LNCaP clone FGC (cell line): ENCODE data around the gene BAAT.

Experiments used
- DNase-seq: peaks from one replicate; pipeline ENCODE4 v3.0.0-alpha.2; 2011; ENCODE audit warnings: low read depth
- H3K4me3 ChIP-seq: 2 replicates; pipeline ENCODE4 v1.5.1; 2011; ENCODE audit warnings: mild to moderate bottlenecking, low read depth, low read length, control low read depth
- TF ChIP-seq, protein P1 (sequence below): IDR thresholded peaks from 2 replicates; pipeline ENCODE4 v1.5.1; 2012; ENCODE audit warnings: mild to moderate bottlenecking; ENCODE audit not compliant: control insufficient read depth, insufficient read depth; ENCODE audit errors: extremely low read depth

The BAAT gene

DNA sequence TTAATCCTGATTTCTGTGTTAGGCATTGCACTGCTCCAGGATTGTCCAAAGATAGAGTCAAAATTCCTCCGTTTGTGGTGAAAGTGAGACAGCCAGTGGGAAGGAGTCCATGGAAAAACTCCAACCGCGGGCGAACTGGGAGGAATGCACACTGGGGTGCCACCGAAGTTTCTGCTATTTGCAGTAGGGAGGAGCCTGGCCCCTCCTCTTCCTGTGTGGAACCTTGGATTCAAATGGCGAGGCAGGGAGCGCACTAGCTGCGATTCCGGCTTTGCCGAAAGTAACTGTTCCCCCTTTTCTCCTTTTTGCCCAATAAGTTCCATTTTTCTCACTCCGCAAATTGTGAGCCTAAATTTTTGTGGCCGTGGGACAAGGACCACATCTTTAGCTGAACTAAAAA, 9.3 kb downstream of the BAAT start:
- DNase-seq: no peak
- no peak overlapping the region for H3K4me3 ChIP-seq
- TF ChIP-seq, protein P1, sequence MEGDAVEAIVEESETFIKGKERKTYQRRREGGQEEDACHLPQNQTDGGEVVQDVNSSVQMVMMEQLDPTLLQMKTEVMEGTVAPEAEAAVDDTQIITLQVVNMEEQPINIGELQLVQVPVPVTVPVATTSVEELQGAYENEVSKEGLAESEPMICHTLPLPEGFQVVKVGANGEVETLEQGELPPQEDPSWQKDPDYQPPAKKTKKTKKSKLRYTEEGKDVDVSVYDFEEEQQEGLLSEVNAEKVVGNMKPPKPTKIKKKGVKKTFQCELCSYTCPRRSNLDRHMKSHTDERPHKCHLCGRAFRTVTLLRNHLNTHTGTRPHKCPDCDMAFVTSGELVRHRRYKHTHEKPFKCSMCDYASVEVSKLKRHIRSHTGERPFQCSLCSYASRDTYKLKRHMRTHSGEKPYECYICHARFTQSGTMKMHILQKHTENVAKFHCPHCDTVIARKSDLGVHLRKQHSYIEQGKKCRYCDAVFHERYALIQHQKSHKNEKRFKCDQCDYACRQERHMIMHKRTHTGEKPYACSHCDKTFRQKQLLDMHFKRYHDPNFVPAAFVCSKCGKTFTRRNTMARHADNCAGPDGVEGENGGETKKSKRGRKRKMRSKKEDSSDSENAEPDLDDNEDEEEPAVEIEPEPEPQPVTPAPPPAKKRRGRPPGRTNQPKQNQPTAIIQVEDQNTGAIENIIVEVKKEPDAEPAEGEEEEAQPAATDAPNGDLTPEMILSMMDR: no peak

DNA sequence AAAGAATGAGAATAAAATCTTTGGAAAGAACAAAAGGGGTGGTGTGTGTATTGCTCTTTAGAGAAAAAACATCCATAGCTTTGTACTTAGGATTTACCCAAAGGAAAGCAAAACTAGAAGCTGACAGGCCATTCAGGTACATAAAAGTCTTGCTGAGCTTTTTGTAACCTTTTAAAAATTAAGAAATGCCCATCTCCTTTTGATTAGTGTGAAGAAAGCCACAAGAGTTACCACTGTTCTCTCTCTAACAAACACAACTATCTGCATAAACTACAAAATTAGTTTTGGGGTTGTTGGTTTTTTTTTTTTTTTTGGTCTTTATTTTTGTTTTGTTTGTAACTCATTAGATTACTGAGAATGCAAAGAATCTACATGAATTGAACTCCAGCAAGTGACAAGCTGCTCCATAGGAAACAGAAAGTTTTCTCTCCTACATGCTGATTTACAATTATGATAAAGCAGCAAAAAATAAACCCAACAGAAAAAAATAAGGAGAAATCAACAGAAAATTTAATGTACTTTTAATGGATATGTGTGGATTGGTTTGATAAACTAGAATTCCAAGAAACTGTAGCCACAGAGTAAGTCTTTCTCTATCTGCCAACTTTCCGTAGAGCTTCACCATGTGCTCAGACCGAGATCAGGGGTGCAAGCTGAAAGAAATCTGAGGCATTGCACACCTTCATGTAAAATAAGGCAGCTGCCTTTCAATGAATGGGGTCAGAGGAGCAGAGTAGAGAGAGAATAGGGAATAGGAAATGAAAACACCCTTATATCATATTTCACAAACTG, 12.3 kb downstream of the BAAT start:
- no peak overlapping the region for H3K4me3 ChIP-seq
- TF ChIP-seq, protein P1: no peak
- DNase-seq: no peak

DNA sequence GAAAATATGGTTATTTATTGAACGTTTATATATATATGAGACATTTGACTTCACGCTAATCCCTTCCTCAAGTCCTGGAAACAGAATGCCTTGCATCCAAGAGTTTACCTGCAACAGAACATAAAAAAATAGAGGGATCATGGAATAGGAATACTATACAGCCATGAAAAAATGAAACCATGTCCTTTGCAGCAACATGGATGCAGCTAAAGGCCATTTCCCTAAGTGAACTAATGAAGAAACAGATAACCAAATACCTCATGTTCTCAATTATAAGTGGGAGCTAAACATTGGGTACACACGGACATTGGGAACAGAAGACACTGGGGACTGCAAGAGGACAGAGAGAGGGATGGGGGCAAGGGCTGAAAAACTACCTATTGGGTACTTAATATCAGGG, 13.0 kb downstream of the BAAT start:
- H3K4me3 ChIP-seq: no peak overlapping the region
- DNase-seq: no peak
- TF ChIP-seq, protein P1: no peak

DNA sequence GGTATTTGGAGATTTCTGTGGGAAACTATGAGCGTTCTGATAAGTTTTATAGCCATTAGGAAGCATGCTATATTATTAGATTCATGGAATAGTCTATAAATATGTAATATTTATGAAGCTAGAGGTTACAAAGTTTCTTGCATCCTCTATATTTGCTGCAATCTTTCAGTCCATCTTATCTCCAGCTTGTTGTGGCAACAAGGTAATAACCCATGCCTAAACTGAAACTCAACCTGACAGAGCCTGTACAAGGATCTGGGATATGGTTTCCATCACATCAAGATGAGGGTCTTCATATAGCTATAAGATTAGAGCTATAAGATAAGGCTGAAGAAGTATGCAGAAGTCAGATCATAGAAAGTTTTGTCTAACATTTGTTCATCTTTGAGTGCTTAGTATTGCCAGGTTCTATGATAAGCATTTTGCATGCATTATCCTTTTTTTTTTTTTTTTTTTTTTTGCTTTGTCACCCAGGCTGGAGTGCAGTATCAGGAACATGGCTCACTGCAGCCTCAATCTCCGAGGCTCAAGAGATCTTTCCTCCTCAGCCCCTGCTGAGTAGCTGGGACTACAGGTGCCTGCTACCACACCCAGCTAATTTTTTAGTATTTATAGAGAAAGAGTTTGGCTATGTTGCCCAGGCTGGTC, 14.8 kb downstream of the BAAT start:
- DNase-seq: no peak
- TF ChIP-seq, protein P1: no peak
- H3K4me3 ChIP-seq: no peak overlapping the region

DNA sequence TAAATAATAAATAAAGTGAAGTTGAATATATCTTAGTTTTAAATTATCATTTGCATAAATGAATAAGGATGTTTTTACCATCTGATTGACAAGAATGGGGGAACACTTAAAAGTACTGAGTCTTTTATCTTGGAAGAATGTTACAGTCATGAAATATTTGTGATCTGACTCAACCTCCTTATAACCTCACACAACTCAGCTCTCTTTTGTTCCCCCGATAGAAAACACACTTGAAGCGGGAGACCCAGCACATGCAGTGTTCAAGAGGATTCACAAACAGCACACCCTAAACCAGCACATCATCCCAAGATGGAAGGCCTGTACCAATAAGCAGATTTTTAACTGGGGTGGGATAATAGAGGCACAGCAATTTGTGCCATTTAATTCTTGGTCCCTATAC, 15.5 kb downstream of the BAAT start:
- TF ChIP-seq, protein P1: no peak
- DNase-seq: no peak
- H3K4me3 ChIP-seq: no peak overlapping the region

DNA sequence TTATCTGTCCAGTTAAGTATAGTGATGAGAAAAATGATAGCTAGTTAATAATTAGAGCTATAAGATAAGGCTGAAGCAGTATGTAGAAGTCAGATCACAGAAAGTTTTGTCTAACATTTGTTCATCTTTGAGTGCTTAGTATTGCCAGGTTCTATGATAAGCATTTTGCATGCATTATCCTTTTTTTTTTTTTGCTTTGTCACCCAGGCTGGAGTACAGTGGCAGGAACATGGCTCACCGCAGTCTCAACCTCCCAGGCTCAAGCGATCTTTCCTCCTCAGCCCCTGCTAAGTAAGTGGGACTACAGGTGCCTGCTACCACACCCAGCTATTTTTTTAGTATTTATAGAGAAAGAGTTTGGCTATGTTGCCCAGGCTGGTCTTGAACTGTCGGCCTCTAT, 17.5 kb downstream of the BAAT start:
- no peak for DNase-seq
- TF ChIP-seq, protein P1: no peak
- H3K4me3 ChIP-seq: no peak overlapping the region
